ENCODE measurements around the gene USP10. TPM values are rescaled to one million over a fixed set of nuclear protein-coding genes. Genes with fewer than 3 reads are reported as not detected.

Gene USP10
- total and polyA plus RNA-seq, 2 donors (not counting 1 experiment from before 2014, with no cell fraction given) = 48.9 to 134 TPM

- no peak for DNase-seq
- no peak overlapping the region for H2AFZ ChIP-seq (ENCODE audit: insufficient read depth, low read depth, low read length, poor library complexity, severe bottlenecking)
- H4K20me1 ChIP-seq (ENCODE audit: control insufficient read depth, insufficient read depth, low read length, poor library complexity, severe bottlenecking) = peaks cover 75% of the 10 kb centered on the region
- no peak overlapping the region for H3K4me3 ChIP-seq (ENCODE audit: control extremely low read depth in 1 of 5, extremely low read depth in 1 of 5, insufficient read depth in 1 of 5, low read depth in 2 of 5, low read length in 4 of 5)
- no peak overlapping the region for H3K4me2 ChIP-seq (replicated peaks; ENCODE audit: low read depth, low read length, poor library complexity, severe bottlenecking)
- POLR2A ChIA-PET = interaction anchor here (0.7 kb wide), 1 partner anchor 231 kb away, joined by 3 read pairs; no protein-coding TSS in a partner anchor
- H3K27me3 ChIP-seq (replicated peaks in 1 of 4; ENCODE audit: control extremely low read depth in 1 of 4, control insufficient read depth in 3 of 4, insufficient read depth in 4 of 4, low read length in 3 of 4) = no peaks in the 10 kb centered on the region
- Mint-ChIP-seq H3K4me3 (no peak overlapping the region), H3K27me3 (no peaks in the 10 kb centered on the region), H3K27ac (no peak overlapping the region), H3K9me3 (ENCODE audit: insufficient read depth) (no peaks in the 10 kb centered on the region), H3K4me1 (peaks cover 27% of the 10 kb centered on the region)
- H3K9ac ChIP-seq (ENCODE audit: low read length) = no peak overlapping the region
- H3K79me2 ChIP-seq (ENCODE audit: control insufficient read depth, insufficient read depth, low read length) = peaks cover 97% of the 10 kb centered on the region
- peaks cover 3 to 36% of the 10 kb centered on the region in 2 experiments for H3K36me3 ChIP-seq (replicated peaks in 1 of 2; ENCODE audit: control extremely low read depth in 1 of 2, control insufficient read depth in 1 of 2, extremely low read depth in 1 of 2, insufficient read depth in 2 of 2, low read length in 1 of 2)
- WGBS (ENCODE audit: insufficient coverage) = 98% methylated on average over 5 of the region's 7 CpGs
- TF ChIP-seq EZH2 (IDR thresholded peaks at IDR 0.05; ENCODE audit: borderline replicate concordance, insufficient read depth, low read depth, low read length, poor library complexity, severe bottlenecking) (no peak), CTCF (IDR thresholded peaks at IDR 0.05) (no peak)
- no peaks in the 10 kb centered on the region for H3K9me3 ChIP-seq (ENCODE audit: control extremely low read depth in 1 of 3, control insufficient read depth in 2 of 3, insufficient read depth in 1 of 3, low read length in 2 of 3)
- intact Hi-C loops (cut with micrococcal nuclease) = no loop called here
- CTCF ChIA-PET = interaction anchor here (0.7 to 25.4 kb wide), 33 partner anchors 8 to 251 kb away, joined by 3 to 536 read pairs (median 8); partner anchors contain the start of genes COTL1 and KLHL36
- ATAC-seq (ENCODE audit: low read depth) = no peak
- H3K4me1 ChIP-seq (ENCODE audit: control insufficient read depth in 2 of 2, insufficient read depth in 2 of 2, low read length in 2 of 2) = peaks cover 6 to 12% of the 10 kb centered on the region in 2 donors
- H3K27ac ChIP-seq (ENCODE audit: low read length in 2 of 2) = no peak overlapping the region
Measured at GRCh38 chr16:84739349-84740124, 39.7 kb downstream of the USP10 start.

- no peak for ATAC-seq (ENCODE audit: low read depth)
- H4K20me1 ChIP-seq (ENCODE audit: control insufficient read depth, insufficient read depth, low read length, poor library complexity, severe bottlenecking) = peaks cover 71% of the 10 kb centered on the region
- H3K4me3 Mint-ChIP-seq = no peak overlapping the region
Measured at GRCh38 chr16:84740596-84741116, 40.9 kb downstream of the USP10 start.

More at GRCh38 chr16:84740596-84741116, 40.9 kb downstream of the USP10 start:
- Histone ChIP-seq H3K4me3 (ENCODE audit: control extremely low read depth in 1 of 5, extremely low read depth in 1 of 5, insufficient read depth in 1 of 5, low read depth in 2 of 5, low read length in 4 of 5) (no peak overlapping the region), H3K9ac (ENCODE audit: low read length) (no peak overlapping the region), H3K9me3 (ENCODE audit: control extremely low read depth in 1 of 3, control insufficient read depth in 2 of 3, insufficient read depth in 1 of 3, low read length in 2 of 3) (no peaks in the 10 kb centered on the region), H3K36me3 (replicated peaks in 1 of 2; ENCODE audit: control extremely low read depth in 1 of 2, control insufficient read depth in 1 of 2, extremely low read depth in 1 of 2, insufficient read depth in 2 of 2, low read length in 1 of 2) (peaks cover 3 to 37% of the 10 kb centered on the region in 2 experiments), H3K4me1 (ENCODE audit: control insufficient read depth in 2 of 2, insufficient read depth in 2 of 2, low read length in 2 of 2) (peaks cover 6 to 12% of the 10 kb centered on the region in 2 donors), H3K27me3 (replicated peaks in 1 of 4; ENCODE audit: control extremely low read depth in 1 of 4, control insufficient read depth in 3 of 4, insufficient read depth in 4 of 4, low read length in 3 of 4) (no peaks in the 10 kb centered on the region), H3K27ac (ENCODE audit: low read length in 2 of 2) (no peak overlapping the region), H3K79me2 (ENCODE audit: control insufficient read depth, insufficient read depth, low read length) (peaks cover 96% of the 10 kb centered on the region), H2AFZ (ENCODE audit: insufficient read depth, low read depth, low read length, poor library complexity, severe bottlenecking) (no peak overlapping the region), H3K4me2 (replicated peaks; ENCODE audit: low read depth, low read length, poor library complexity, severe bottlenecking) (no peak overlapping the region)
- Mint-ChIP-seq H3K9me3 (ENCODE audit: insufficient read depth) (no peaks in the 10 kb centered on the region), H3K27ac (no peak overlapping the region), H3K27me3 (no peaks in the 10 kb centered on the region), H3K4me1 (peaks cover 27% of the 10 kb centered on the region)
- ChIA-PET CTCF (interaction anchor here (1.5 to 25.4 kb wide), 12 partner anchors 11 to 234 kb away, joined by 4 to 536 read pairs (median 23); partner anchors contain the start of gene COTL1), POLR2A (no interaction called here)
- 96% methylated on average over 3 of the region's 5 CpGs for WGBS (ENCODE audit: insufficient coverage)
- intact Hi-C loops (cut with micrococcal nuclease) = no loop called here
- TF ChIP-seq CTCF (IDR thresholded peaks at IDR 0.05) = no peak
- TF ChIP-seq EZH2 (IDR thresholded peaks at IDR 0.05; ENCODE audit: borderline replicate concordance, insufficient read depth, low read depth, low read length, poor library complexity, severe bottlenecking) = no peak
- DNase-seq = no peak

Measured in B cell (primary cell).